A673 (cell line): ENCODE results near the gene RGS6. TPM values are rescaled to one million over a fixed set of nuclear protein-coding genes. Genes with fewer than 3 reads are reported as not detected.

Source experiments
- BruUV-seq: library from RNA; stranded (reverse); fragments of 400-500 nt; replicated peaks from 2 replicates; lab custom pipeline; 2021; lab: Mats Ljungman, UMichigan
- CTCF ChIA-PET: fragments of 300-600 bp; sonication (Branson Sonifier 250); formaldehyde crosslinking; loops from one replicate; lab custom pipeline; 2022; ENCODE audit warnings: antibody characterized with exemption; lab: Charles Lee
- POLR2A ChIA-PET: fragments of 300-600 bp; sonication (Branson Sonifier 250); formaldehyde crosslinking; loops from one replicate; lab custom pipeline; 2022; ENCODE audit warnings: antibody characterized with exemption; ENCODE audit not compliant: low non-redundant PET; lab: Charles Lee
- DNase-seq: peaks from one replicate; pipeline ENCODE4 v3.0.0-alpha.2; 2015; ENCODE audit warnings: low spot score
- H3K27ac ChIP-seq: fragments of 200-600 bp; sonication (generic); 2 replicates; pipeline ENCODE4 v1.5.1; 2016; ENCODE audit warnings: mixed run types, low read depth, mild to moderate bottlenecking, mixed read lengths, antibody characterized with exemption, low read length; ENCODE audit not compliant: poor library complexity, severe bottlenecking
- H3K27me3 ChIP-seq: fragments of 200-600 bp; sonication (generic); replicated peaks from 2 replicates; pipeline ENCODE4 v1.6.1; 2017; ENCODE audit warnings: mixed run types, low read depth, mild to moderate bottlenecking, mixed read lengths, antibody characterized with exemption, low read length; ENCODE audit not compliant: insufficient read depth, poor library complexity
- H3K36me3 ChIP-seq: fragments of 200-600 bp; sonication (generic); 2 replicates; pipeline ENCODE4 v1.6.1; 2016; ENCODE audit warnings: mixed run types, mild to moderate bottlenecking, mixed read lengths, antibody characterized with exemption, low read length; ENCODE audit not compliant: insufficient read depth, poor library complexity, severe bottlenecking
- H3K4me1 ChIP-seq: fragments of 200-600 bp; sonication (generic); 2 replicates; pipeline ENCODE4 v1.6.1; 2017; ENCODE audit warnings: mixed run types, mild to moderate bottlenecking, mixed read lengths, antibody characterized with exemption, low read length; ENCODE audit not compliant: insufficient read depth, poor library complexity, severe bottlenecking
- H3K4me3 ChIP-seq: fragments of 200-600 bp; sonication (generic); 2 replicates; pipeline ENCODE4 v1.5.1; 2016; ENCODE audit warnings: low read depth, mixed run types, mild to moderate bottlenecking, mixed read lengths, low read length; ENCODE audit not compliant: poor library complexity, severe bottlenecking
- H3K9me3 ChIP-seq: fragments of 200-600 bp; sonication (generic); 2 replicates; pipeline ENCODE4 v1.6.1; 2016; ENCODE audit warnings: mixed run types, low read depth, mild to moderate bottlenecking, mixed read lengths, antibody characterized with exemption, low read length; ENCODE audit not compliant: poor library complexity, severe bottlenecking
- EZH2 ChIP-seq: fragments of 200-600 bp; sonication (generic); IDR thresholded peaks from 2 replicates; pipeline ENCODE4 v1.6.1; 2017; ENCODE audit warnings: borderline replicate concordance, low read depth, mild to moderate bottlenecking, mixed read lengths, antibody characterized with exemption, low read length; ENCODE audit not compliant: poor library complexity, severe bottlenecking
- intact Hi-C: fragments of 100-400 bp; cut with micrococcal nuclease; formaldehyde crosslinking; loops from one replicate; pipeline ENCODE4 v1.10.0; 2022; ENCODE audit not compliant: unreplicated experiment
- total RNA-seq: library from RNA; stranded (reverse); gene quantifications from 2 replicates; pipeline ENCODE4 v1.2.3, GENCODE V29; 2021
- TF ChIP-seq, protein P1 (sequence below): fragments of 300-800, 200-600 bp; sonication (generic); conservative IDR thresholded peaks from 2 replicates; pipeline ENCODE4 v1.5.1; 2017; ENCODE audit warnings: low read depth, mild to moderate bottlenecking, antibody characterized with exemption, low read length, moderate library complexity, mixed read lengths

The RGS6 gene
- total RNA-seq, 1 experiment from 2014 or later, result not detected

- intact Hi-C loops, result no loop called here
- H3K4me3 ChIP-seq, result no peak overlapping the region
- ChIA-PET POLR2A (no interaction called here), CTCF (no interaction called here)
- TF ChIP-seq, protein P1, sequence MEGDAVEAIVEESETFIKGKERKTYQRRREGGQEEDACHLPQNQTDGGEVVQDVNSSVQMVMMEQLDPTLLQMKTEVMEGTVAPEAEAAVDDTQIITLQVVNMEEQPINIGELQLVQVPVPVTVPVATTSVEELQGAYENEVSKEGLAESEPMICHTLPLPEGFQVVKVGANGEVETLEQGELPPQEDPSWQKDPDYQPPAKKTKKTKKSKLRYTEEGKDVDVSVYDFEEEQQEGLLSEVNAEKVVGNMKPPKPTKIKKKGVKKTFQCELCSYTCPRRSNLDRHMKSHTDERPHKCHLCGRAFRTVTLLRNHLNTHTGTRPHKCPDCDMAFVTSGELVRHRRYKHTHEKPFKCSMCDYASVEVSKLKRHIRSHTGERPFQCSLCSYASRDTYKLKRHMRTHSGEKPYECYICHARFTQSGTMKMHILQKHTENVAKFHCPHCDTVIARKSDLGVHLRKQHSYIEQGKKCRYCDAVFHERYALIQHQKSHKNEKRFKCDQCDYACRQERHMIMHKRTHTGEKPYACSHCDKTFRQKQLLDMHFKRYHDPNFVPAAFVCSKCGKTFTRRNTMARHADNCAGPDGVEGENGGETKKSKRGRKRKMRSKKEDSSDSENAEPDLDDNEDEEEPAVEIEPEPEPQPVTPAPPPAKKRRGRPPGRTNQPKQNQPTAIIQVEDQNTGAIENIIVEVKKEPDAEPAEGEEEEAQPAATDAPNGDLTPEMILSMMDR, result no peak
- no peak for TF ChIP-seq EZH2
- no peaks in the 10 kb centered on the region for H3K27me3 ChIP-seq
- H3K4me1 ChIP-seq, result no peaks in the 10 kb centered on the region
- BruUV-seq, result no TSS peak
- H3K9me3 ChIP-seq, result no peaks in the 10 kb centered on the region
- DNase-seq, result no peak
- no peak overlapping the region for H3K27ac ChIP-seq
- H3K36me3 ChIP-seq, result no peaks in the 10 kb centered on the region
Measured at GRCh38 chr14:71988939-71989338, 56.7 kb downstream of the RGS6 start.

GRCh38 chr14:71994416-71994815 is 62.2 kb downstream of the RGS6 start:
- H3K9me3 ChIP-seq, result no peaks in the 10 kb centered on the region
- no peaks in the 10 kb centered on the region for H3K27me3 ChIP-seq
- TF ChIP-seq EZH2, result no peak
- TF ChIP-seq, protein P1, result no peak
- POLR2A ChIA-PET, result no interaction called here
- intact Hi-C loops, result no loop called here
- H3K4me3 ChIP-seq, result no peak overlapping the region
- no TSS peak for BruUV-seq
- CTCF ChIA-PET, result no interaction called here
- H3K27ac ChIP-seq, result no peak overlapping the region
- no peak for DNase-seq
- no peaks in the 10 kb centered on the region for H3K36me3 ChIP-seq
- H3K4me1 ChIP-seq, result no peaks in the 10 kb centered on the region

- DNase-seq, result no peak
- no TSS peak for BruUV-seq
- no peak overlapping the region for H3K4me3 ChIP-seq
- H3K9me3 ChIP-seq, result no peaks in the 10 kb centered on the region
- CTCF ChIA-PET, result no interaction called here
- H3K36me3 ChIP-seq, result no peaks in the 10 kb centered on the region
- POLR2A ChIA-PET, result no interaction called here
- H3K27ac ChIP-seq, result no peak overlapping the region
- H3K4me1 ChIP-seq, result no peaks in the 10 kb centered on the region
- TF ChIP-seq, protein P1, result no peak
- no peak for TF ChIP-seq EZH2
- intact Hi-C loops, result no loop called here
- no peaks in the 10 kb centered on the region for H3K27me3 ChIP-seq
Measured at GRCh38 chr14:71995741-71996140, 63.5 kb downstream of the RGS6 start.
